T-helper 1 cell treated with Interleukin-12 subunit alpha and Interleukin-12 subunit beta and Interleukin-4 antibody, amounts not matched to agents 30 ng/mL and 1 ng/mL, for 36 hours (primary cell): ENCODE measurements around the gene MGAT4A. TPM values are rescaled to one million over a fixed set of nuclear protein-coding genes. Genes with fewer than 3 reads are reported as not detected.

Experiments used
- intact Hi-C: fragments of 100-400 bp; cut with micrococcal nuclease; formaldehyde crosslinking; loops from one replicate; pipeline ENCODE4 v1.15.1; 2024
- total RNA-seq: library from RNA; stranded (reverse); gene quantifications from 2 replicates; pipeline ENCODE4 v1.2.3, GENCODE V29; 2022

Gene MGAT4A
- total RNA-seq, 1 donor from 2014 or later: 120 TPM

DNA sequence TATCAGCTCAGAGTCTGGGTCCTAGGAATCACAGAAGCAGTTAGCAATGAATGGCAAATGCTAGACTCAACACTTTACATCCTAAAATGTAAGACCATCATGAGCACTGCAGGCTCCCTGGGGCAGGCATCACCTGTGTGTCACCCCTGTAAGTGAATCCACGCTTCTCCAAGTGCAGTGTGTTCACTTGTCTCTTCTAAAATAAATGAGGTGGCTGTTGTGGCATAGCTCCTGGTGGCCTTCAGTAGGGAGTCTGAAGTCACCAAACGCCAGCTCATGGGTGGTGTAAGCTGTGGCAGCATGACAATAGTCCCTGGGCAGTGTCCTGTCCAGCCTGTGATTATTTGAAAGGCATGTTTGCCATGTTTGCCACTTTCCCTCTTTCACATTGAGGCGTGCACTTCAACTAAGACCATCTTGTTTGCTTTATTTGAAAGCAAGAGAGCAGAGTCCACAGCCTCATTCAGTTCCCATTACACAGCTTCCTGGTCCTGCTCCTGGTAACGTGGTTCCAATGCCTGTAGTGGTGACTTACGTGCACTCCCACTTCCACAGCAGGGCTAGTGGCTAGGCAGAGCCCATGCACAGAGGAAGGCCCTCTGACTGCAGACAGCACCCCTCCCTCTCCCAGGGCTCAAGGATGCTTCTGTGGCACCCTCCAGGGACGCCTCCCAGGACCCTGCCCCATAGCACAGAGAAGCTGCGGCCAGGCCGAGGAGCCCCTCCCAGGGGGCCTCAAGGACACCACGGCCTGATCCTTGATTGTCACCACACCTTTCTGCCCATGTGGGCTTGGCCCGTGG lies 146.9 kb downstream of the MGAT4A start:
- intact Hi-C loops: no loop called here

GRCh38 chr2:98583276-98583675 lies 147.7 kb downstream of the MGAT4A start:
- intact Hi-C loops: no loop called here

DNA sequence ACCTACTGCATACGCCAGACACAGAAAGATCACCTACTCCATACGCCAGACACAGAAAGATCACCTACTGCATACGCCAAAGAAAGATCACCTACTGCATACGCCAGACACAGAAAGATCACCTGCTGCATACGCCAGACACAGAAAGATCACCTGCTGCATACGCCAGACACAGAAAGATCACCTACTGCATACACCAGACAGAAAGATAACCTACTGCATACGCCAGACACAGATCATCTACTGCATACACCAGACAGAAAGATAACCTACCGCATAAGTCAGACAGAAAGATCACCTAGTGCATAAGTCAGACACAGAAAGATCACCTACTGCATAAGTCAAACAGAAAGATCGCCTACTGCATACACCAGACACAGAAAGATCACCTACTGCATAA lies 148.4 kb downstream of the MGAT4A start:
- intact Hi-C loops: no loop called here

DNA sequence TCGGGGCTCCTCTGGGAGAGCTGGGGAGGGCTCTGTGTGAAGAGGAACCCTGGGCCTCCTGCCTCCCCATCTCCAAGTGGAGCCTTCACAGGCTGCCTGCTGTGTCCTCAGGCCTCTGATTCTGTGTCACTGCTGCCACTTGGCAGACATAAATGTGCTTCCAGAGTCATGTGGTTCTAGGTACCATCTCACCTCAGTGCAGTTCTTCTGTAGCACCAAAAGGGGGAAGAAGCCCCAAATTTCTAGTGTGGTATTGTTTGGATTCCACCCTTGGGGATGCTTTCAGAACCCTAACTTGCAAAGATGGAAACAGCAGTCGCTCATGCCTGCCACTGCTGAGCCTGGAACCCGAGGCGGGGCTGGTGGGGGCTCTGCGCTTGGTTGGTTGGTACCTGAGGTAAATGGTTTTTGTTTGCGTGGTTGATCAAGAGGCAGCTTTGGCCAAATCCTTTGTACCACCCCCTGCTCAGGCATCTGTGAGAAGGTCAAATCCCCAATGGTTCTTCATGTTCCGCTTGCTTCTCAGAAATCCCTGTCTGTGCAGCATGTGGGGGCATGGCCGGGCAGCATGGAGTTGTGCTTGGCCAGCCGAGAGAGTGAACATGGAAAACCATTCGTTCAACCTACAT lies 150.2 kb downstream of the MGAT4A start:
- intact Hi-C loops: no loop called here

DNA sequence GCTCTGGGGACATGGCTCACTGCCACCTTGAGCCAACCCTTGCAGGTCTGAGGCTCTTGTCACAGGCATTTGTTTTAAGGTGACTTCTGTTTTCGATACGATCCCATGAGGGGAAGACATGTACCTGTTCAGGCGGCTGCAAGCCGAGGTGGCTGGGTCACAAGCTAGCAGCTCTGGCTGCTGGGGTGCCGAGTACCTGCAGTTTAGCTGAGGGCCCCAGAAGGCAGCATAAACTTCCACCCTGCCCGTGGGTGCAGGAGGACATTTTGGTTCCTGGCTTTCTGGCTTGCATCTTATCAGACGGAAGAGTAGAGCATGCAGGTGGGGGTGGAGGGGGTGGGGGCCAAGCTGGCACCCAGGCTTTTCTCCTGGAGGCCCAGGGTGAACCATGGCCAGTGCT lies 151.0 kb downstream of the MGAT4A start:
- intact Hi-C loops: no loop called here

DNA sequence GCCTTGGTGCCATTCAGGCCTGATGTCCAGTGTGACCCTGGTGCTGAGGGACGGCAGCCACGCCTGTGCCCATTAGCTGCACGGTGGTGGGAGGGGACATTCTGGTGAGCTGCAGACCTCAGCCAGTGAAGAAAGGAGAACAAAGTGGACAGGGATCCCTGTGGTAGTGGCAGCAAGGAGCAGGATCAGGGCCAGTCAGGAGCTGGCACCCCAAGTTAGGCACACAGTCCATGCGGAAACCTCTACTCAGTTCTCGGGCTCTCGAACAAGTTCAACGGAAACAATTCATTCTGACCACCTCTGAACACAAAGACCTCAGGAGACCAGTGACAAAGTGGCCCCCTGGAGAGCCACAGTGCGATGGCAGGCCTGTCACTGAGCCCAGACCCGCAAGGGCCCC lies 152.7 kb downstream of the MGAT4A start:
- intact Hi-C loops: no loop called here

DNA sequence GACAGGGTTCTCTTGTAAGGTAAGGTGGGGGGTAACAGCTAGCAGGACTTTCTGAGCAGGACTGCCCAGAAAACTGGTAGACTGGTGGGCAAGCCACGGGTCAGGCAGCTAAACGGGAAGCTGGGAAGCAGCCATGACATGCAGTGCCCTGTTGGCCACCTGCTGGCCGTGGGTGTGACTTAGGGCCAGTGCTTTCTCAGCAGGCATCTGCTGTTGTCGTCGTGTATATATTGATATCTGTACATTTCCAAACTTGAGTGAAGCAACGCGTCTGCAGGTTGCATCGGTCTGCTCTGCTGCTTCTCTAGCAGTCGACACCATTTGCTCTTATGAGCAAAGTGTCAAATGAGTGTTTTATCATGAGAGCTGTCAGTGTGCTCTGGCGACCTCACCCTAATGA lies 153.6 kb downstream of the MGAT4A start:
- intact Hi-C loops: no loop called here

GRCh38 chr2:98576666-98577312 lies 154.1 kb downstream of the MGAT4A start:
- intact Hi-C loops: no loop called here

GRCh38 chr2:98573426-98573825 lies 157.5 kb downstream of the MGAT4A start:
- intact Hi-C loops: no loop called here

DNA sequence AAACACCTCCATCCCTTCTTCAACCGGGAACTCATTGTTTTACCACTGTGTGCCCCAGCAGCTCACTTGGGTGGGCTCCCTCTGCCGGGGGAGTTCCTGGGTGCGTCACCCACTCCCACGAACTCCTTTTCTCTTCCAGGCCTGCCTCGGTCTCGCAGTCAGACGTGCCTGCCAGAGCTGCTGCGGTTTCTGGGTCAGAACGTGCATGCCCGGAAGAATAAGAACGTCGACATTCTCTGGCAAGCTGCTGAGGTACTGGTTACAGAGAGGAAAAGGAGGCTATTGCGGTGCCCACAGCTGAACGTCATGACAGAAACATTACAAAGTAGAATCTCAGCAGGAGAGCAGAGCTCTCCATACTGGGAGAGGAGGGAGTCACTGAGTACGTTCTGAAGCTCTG lies 158.3 kb downstream of the MGAT4A start:
- intact Hi-C loops: no loop called here

- intact Hi-C loops: no loop called here
Observed at GRCh38 chr2:98572211-98572610, 158.7 kb downstream of the MGAT4A start.

GRCh38 chr2:98571796-98572195 lies 159.1 kb downstream of the MGAT4A start:
- intact Hi-C loops: no loop called here

GRCh38 chr2:98571121-98571701 lies 159.7 kb downstream of the MGAT4A start:
- intact Hi-C loops: no loop called here

- intact Hi-C loops: no loop called here
Observed at GRCh38 chr2:98570356-98570755, 160.6 kb downstream of the MGAT4A start.

DNA sequence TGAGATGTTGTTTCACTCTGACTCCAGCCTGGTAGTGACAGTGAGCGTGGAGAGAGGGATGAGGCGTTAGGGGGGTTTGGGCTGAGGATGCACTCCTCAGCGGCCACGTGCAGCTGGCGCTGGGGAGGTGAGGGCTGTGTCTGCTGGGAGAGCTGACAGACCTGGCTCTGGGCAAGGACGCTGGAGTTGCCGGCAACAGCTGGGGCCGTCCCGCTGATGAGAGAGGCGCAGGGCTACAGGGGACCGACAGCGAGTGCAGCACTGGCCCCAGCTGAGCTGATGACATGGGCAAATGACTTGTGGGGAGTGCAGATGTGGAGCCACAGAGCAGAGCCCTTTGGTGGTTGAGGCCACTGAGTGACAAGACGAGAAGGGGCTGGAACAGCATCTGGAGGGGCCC lies 161.0 kb downstream of the MGAT4A start:
- intact Hi-C loops: loop anchor here (1.0 to 2.0 kb wide), 3 partner anchors 157 to 497 kb away; no protein-coding TSS in a partner anchor

DNA sequence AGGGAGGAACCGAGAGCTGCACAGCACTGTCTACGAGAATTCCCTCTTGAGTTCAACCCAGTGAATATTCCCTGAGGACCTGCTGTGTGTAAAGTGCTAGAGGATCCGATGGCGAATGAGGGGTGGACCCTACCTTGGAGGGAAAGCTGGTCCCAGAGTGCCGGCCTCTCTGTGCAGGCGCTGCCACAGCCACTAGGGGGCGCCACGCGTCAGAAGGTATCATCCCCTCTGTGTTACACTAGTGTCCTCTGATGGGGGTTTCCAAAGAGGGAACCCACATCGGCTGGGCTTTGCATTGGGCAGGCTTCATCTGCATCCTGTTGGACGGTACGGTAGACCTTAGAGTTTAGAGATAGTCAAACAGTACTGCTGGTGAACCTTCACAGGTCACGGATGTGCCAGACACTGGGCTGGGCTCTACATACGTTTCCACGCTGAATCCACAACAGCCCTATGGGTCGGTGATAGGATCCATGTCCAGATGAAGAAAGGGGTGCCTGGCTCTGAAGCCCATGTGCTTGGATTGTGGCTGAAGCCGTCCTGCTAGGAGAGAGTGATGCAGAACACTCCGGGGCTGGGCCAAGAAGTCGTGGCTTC lies 161.6 kb downstream of the MGAT4A start:
- intact Hi-C loops: loop anchor here (1.0 to 2.0 kb wide), 3 partner anchors 156 to 498 kb away; no protein-coding TSS in a partner anchor

Other genes starting within 250 kb of the MGAT4A start
- gene COA5, start 122.6 kb downstream of the MGAT4A start, total RNA-seq: 20.7 and 23.3 TPM in 2 replicates
- 29.1 and 32.8 TPM in 2 replicates for gene UNC50, start 122.5 kb downstream of the MGAT4A start, total RNA-seq
- 0.98 and 1.2 TPM in 2 replicates for gene CRACDL, start 205.1 kb upstream of the MGAT4A start, total RNA-seq